Urinary bladder (tissue), 4 donors: Measurements from ENCODE around the gene KRT37. TPM values are rescaled to one million over a fixed set of nuclear protein-coding genes. Genes with fewer than 3 reads are reported as not detected.
"Not testable (repeated sequence)": the region's sequence is repeated elsewhere in the genome, so short reads cannot be mapped to it uniquely, and the experiment has no call there.

ENCODE experiments used
- DNase-seq: peaks from one replicate; pipeline ENCODE4 v3.0.0-alpha.2; 2015; ENCODE audit errors: extremely low spot score
- H3K27ac ChIP-seq: one replicate; pipeline ENCODE4 v1.5.1; 2013; ENCODE audit warnings: low read depth, mild to moderate bottlenecking, moderate library complexity
- H3K36me3 ChIP-seq: one replicate; pipeline ENCODE4 v1.6.1; 2013; ENCODE audit warnings: mild to moderate bottlenecking, moderate library complexity; ENCODE audit not compliant: insufficient read depth
- H3K4me1 ChIP-seq: one replicate; pipeline ENCODE4 v1.6.1; 2013; ENCODE audit warnings: mild to moderate bottlenecking, moderate library complexity; ENCODE audit not compliant: insufficient read depth
- H3K4me3 ChIP-seq: one replicate; pipeline ENCODE4 v1.5.1; 2013; ENCODE audit warnings: low read depth, low read length
- WGBS: extraction: QIAGEN DNeasy Blood & Tissue Kit; methylation state at CpG from one replicate; pipeline ENCODE4 v1.1.7; 2013; 5-methylcytosine and 5-hydroxymethylcytosine counted together
- polyA plus RNA-seq: library from polyadenylated mRNA; stranded (reverse); fragments of 200-250 nt; gene quantifications from one replicate; pipeline ENCODE4 v1.2.3, GENCODE V29; 2013
- total RNA-seq: library from RNA; depleted of rRNA; stranded (reverse); fragments of >200 nt; gene quantifications from one replicate; pipeline ENCODE4 v1.2.3, GENCODE V29; 2014
- donor health status: healthy with polysubstance abuse.
- donor health status: healthy.

The KRT37 gene
- total and polyA plus RNA-seq, 2 donors, result not detected

DNA sequence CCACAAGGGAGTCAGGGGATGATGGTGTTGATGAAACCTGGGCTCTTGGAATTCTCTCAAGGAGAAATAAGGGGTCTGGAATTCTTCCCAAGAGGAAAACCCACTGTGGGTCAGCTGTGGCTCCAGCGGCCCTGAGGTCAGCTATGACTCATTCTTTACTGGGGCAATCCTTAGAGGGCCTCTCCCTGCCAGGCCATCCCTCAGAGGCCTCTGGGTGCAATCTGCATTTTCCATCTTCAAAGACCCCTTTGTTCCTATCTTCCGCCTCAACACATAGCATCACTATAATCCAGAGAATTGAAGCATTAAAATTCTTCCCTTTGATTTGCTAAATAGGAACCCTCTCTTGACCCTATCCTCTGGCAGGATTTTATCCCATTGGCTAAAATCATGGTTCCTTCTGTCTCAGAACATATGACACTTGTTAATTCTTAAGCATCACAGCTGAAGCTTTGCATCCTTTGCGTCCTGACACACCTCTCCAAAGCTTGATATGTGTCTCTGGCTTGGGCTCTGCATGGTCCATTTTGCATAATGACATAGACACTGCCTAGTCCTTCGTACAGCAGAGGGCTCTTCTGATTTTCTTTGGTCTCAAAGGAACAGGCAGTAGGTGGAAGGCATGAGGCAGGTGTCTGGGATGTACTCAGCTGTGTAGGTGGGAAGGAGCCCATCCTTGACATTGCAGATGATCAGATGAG is 4.4 kb upstream of the KRT37 start:
- no peak for DNase-seq
- H3K36me3 ChIP-seq, result no peaks in the 10 kb centered on the region
- WGBS, result 60% methylated on average over 4 of the region's 4 CpGs
- no peak overlapping the region for H3K27ac ChIP-seq
- H3K4me3 ChIP-seq, result no peak overlapping the region
- H3K4me1 ChIP-seq, result no peaks in the 10 kb centered on the region

GRCh38 chr17:41422586-41422985 is 1.8 kb downstream of the KRT37 start:
- not testable (repeated sequence) for H3K4me1 ChIP-seq, H3K36me3 ChIP-seq, DNase-seq, H3K27ac ChIP-seq, H3K4me3 ChIP-seq
- 80% methylated on average over 11 of the region's 11 CpGs for WGBS

DNA sequence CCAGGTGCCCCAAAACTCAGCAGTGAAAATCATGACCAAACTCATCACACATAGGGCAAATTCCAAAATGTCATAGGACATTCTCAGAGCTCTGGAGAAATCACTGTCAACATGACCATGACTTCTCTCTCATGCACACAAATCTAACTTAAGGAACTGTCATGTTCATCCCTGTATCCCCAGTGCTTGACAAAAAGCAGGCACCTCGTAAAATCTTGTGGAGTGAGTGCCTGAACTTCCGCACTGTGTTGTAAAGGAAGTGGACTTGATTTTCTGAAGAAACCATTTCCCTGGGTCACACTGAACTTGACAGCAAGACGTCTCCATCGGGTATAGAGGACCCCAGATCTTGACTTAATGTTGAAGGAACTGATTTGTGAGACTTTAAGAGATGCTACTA is 2.8 kb downstream of the KRT37 start:
- Histone ChIP-seq H3K4me3 (no peak overlapping the region), H3K4me1 (no peaks in the 10 kb centered on the region), H3K36me3 (no peaks in the 10 kb centered on the region), H3K27ac (no peak overlapping the region)
- no peak for DNase-seq
- 31% methylated on average over 4 of the region's 4 CpGs for WGBS

DNA sequence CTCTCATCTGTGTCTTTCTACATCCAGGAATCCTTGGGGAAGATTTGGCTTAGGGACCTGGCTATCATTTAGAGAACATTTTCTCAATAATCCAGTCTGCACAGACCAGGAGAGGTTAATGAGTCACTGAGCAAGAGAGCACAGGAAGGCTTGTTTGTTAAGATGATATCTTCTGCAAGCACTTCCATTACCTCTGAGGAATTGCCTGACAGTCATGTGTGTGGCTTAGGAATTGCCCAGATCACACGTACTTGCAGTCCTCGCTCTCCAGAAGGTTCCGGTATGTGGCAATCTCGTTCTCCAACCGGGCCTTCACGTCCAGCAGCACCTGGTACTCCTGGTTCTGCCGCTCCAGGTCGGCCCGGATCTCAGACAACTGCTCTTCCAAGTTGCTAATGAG is 3.3 kb downstream of the KRT37 start:
- DNase-seq, result no peak
- Histone ChIP-seq H3K4me3 (no peak overlapping the region), H3K27ac (no peak overlapping the region), H3K4me1 (no peaks in the 10 kb centered on the region), H3K36me3 (no peaks in the 10 kb centered on the region)
- 57% methylated on average over 9 of the region's 9 CpGs for WGBS

GRCh38 chr17:41420134-41420533 is 4.3 kb downstream of the KRT37 start:
- DNase-seq, result no peak
- H3K4me1 ChIP-seq, result no peaks in the 10 kb centered on the region
- H3K36me3 ChIP-seq, result no peaks in the 10 kb centered on the region
- whole genome bisulfite sequencing, result 65% methylated on average over 4 of the region's 4 CpGs
- no peak overlapping the region for H3K27ac ChIP-seq
- no peak overlapping the region for H3K4me3 ChIP-seq

- WGBS, result 95% methylated on average over 4 of the region's 4 CpGs
- Histone ChIP-seq H3K4me3 (no peak overlapping the region), H3K4me1 (no peaks in the 10 kb centered on the region), H3K27ac (no peak overlapping the region), H3K36me3 (no peaks in the 10 kb centered on the region)
- DNase-seq, result no peak
Measured at GRCh38 chr17:41419716-41420115, 4.7 kb downstream of the KRT37 start.

GRCh38 chr17:41418116-41418860 is 6.1 kb downstream of the KRT37 start:
- WGBS, result 79% methylated on average over 7 of the region's 7 CpGs
- Histone ChIP-seq H3K4me3 (no peak overlapping the region), H3K27ac (no peak overlapping the region), H3K4me1 (no peaks in the 10 kb centered on the region), H3K36me3 (no peaks in the 10 kb centered on the region)
- DNase-seq, result no peak

DNA sequence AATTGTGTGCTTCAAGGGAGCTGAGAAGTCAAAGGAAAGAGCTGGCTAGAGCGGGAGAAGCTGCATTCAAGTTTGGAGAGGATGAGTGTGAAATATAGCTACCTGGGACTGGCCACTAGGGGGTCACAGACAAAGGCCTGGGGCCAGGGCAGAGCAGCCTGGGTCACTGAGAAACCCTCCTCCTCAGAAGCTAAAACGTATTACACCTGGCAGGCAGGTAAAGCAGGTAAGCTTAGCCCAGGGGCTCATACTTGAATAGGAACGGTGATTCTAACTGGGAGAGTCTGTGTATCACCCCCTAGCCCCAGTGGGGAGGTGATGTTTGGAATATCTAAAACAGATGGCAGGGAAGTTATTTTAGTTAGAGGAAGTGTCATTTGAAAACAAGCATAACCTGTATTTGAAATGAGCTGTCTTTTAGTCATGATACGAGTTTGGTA is 6.8 kb downstream of the KRT37 start:
- Histone ChIP-seq H3K4me3 (no peak overlapping the region), H3K36me3 (no peaks in the 10 kb centered on the region), H3K27ac (no peak overlapping the region), H3K4me1 (no peaks in the 10 kb centered on the region)
- 42% methylated on average over 4 of the region's 4 CpGs for WGBS
- no peak for DNase-seq

DNA sequence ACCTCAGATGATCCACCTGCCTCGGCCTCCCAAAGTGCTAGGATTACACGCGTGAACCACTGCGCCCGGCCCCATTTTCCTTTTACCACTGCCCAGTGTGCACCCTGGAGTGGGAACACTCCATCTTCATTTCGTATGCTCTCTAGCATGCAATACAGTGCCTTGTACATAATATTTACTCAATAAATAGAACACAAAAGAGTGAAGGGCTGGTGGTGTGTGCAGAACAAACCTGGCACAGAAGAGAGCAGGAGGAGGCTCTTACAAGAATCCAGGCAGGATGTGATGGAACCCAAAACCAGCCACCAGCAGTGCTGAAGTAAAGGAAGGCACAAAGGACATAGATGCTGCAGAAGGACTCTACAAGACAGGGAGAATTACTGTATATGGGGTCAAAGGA is 7.3 kb downstream of the KRT37 start:
- H3K27ac ChIP-seq, result no peak overlapping the region

DNA sequence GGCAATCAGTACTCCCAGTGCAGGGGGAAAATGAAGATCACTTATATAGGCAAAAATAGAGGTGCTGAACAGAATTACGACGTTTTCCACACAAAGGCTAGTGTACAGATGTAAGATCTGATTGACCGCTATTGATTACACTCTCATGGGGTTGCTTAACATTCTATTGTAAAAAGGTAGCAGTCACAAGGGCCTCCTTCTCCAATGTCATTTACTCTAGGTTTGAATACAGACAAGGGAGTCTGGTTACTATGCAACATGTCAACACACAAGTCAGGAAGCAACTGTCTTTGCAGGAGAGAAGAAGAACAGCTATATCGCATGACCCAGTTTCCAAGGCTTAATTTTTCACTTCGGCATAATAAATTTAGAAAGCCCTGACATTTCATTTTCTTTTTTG is 7.9 kb downstream of the KRT37 start:
- Histone ChIP-seq H3K4me1 (no peaks in the 10 kb centered on the region), H3K27ac (no peak overlapping the region), H3K36me3 (no peaks in the 10 kb centered on the region), H3K4me3 (no peak overlapping the region)
- WGBS, result 79% methylated on average over 5 of the region's 5 CpGs
- DNase-seq, result no peak

More for the DNA sequence above, 7.3 kb downstream of the KRT37 start:
- H3K36me3 ChIP-seq, result no peaks in the 10 kb centered on the region
- no peak overlapping the region for H3K4me3 ChIP-seq
- H3K4me1 ChIP-seq, result no peaks in the 10 kb centered on the region
- WGBS, result 89% methylated on average over 6 of the region's 6 CpGs
- DNase-seq, result no peak

DNA sequence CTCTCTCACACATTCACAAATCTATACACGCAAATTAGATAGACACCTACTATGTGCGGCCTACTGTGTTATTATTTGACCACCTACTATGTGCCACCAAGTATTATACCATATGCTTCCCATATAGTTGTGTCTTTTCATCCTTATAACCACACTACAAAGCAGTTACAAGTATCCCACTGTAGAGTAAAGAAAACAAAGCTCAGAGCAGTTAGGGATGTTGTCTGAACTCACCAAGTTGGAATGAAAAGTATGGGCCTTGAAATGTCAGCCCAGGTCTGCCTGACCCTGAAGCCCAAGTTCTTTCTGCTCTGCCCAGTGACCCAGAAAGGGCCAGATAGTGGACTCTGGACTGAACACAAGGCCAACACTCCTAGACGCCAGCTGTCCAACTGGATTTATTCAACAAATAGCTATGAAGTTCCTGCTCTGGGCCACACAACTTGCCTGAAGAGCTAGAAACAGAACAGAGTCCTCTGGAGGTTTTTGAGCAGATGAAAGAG is 8.5 kb downstream of the KRT37 start:
- Histone ChIP-seq H3K36me3 (no peaks in the 10 kb centered on the region), H3K4me3 (no peak overlapping the region), H3K27ac (no peak overlapping the region), H3K4me1 (no peaks in the 10 kb centered on the region)
- 72% methylated on average over 3 of the region's 3 CpGs for WGBS
- DNase-seq, result no peak

GRCh38 chr17:41415411-41415810 is 9.0 kb downstream of the KRT37 start:
- Histone ChIP-seq H3K27ac (no peak overlapping the region), H3K36me3 (no peaks in the 10 kb centered on the region), H3K4me3 (no peak overlapping the region), H3K4me1 (no peaks in the 10 kb centered on the region)
- no peak for DNase-seq
- WGBS, result 73% methylated on average over 4 of the region's 4 CpGs

DNA sequence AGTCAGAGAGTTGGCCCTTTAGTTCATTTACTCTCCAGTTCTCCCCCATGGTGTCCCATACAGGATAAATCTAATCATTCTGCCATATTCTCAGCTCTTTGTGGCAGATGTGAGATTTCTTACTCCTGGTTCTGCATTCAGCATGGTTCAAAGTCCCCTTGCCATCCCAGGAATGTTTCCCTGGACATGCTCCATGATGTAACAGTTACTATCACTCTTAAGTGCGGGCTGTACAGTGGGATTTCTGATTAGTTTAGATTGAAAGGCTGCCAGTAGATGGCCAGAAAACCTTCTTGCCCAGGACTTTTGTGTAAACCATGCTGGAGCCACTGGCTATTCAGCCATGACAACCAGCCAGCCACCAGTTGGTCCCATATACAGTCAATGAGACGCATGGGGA is 10.4 kb downstream of the KRT37 start:
- H3K27ac ChIP-seq, result no peak overlapping the region
- H3K4me1 ChIP-seq, result no peaks in the 10 kb centered on the region
- DNase-seq, result no peak
- H3K36me3 ChIP-seq, result no peaks in the 10 kb centered on the region
- WGBS, result 82% methylated on average over 2 of the region's 2 CpGs
- no peak overlapping the region for H3K4me3 ChIP-seq

DNA sequence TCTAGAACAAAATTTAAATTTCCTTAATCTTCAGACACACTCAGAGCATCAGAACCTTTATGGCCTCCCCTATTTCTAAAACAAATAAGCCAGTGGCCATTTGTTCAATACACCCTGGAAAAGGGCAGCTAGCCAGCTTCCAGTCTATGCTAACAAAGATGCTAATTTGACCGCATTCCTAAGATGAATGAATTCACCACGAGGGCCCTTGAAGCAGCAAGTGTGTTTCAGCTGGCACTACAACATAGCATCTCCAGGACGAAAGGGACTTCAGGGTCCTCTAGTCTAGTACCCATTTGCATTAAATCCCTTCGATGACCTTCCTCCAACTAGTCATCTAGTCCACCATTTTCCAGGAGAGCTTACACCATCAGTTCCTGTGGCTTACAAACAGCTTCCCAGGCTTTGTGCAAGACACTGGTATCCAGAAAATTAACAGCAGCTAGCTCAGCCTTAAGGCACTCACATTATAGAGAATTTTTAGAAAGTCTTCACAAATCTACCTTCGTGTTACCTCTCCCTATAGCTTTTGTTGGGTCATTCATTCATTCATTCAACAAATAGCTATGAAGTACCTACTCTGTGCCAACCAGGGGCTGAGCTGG is 10.9 kb downstream of the KRT37 start:
- H3K4me3 ChIP-seq, result no peak overlapping the region
- no peak for DNase-seq
- no peaks in the 10 kb centered on the region for H3K36me3 ChIP-seq
- WGBS, result 65% methylated on average over 5 of the region's 5 CpGs
- no peaks in the 10 kb centered on the region for H3K4me1 ChIP-seq
- H3K27ac ChIP-seq, result no peak overlapping the region
